ENCODE results near the gene FOXL1.

Gene FOXL1

GRCh38 chr16:86566966-86567700 is 11.2 kb upstream of the FOXL1 start:
- Histone ChIP-seq H3K27ac (no peak overlapping the region), H3K4me3 (peak overlapping the region in 6 of 7 experiments; percentile 13 to 28 (median 16))

GRCh38 chr16:86567701-86568581 is 10.4 kb upstream of the FOXL1 start:
- no peak overlapping the region for H3K27ac ChIP-seq
- H3K4me3 ChIP-seq = peak overlapping the region in 2 of 7 experiments; percentile 10 to 28

- no peak overlapping the region for H3K27ac ChIP-seq
Measured at GRCh38 chr16:86568677-86569623, 9.4 kb upstream of the FOXL1 start.

DNA sequence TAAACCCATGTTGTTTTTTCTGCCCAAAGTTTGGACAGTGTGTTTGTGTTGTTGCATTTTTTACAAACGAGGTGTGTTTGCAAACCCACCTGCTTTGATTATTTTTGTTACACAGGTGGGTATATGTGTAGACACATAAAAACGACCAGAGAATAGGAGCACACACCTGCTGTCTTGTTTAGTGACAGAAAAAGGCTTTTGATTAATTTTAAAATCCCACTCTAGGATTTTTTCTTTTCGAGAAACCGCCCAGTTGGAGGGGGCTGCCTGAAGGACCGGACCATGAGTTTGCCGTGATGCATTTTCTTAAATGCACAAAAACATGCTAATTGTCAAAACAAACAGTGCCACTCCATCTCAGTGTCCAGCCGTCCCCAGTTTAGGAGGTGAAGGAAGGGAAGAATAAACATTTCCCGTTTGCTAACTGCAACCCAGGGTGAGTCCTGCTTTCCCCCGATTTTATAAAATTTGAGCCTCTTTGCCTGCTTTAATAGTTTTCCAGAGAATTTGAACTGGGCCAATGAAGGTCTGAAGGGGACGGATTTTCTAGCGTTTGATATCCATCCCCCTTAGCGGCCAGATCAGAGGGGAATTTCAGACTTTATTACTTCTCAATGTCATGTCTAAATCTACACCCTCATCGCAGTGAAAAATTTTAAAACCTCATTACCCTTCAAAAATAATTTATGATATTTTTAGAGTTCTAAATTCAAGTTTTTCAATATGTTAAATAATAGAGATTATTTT is 8.5 kb upstream of the FOXL1 start:
- H3K27ac ChIP-seq = no peak overlapping the region
- H3K4me3 ChIP-seq = no peak overlapping the region

More at GRCh38 chr16:86568677-86569623, 9.4 kb upstream of the FOXL1 start:
- peak overlapping the region in 1 of 7 experiments; percentile 11 for H3K4me3 ChIP-seq

DNA sequence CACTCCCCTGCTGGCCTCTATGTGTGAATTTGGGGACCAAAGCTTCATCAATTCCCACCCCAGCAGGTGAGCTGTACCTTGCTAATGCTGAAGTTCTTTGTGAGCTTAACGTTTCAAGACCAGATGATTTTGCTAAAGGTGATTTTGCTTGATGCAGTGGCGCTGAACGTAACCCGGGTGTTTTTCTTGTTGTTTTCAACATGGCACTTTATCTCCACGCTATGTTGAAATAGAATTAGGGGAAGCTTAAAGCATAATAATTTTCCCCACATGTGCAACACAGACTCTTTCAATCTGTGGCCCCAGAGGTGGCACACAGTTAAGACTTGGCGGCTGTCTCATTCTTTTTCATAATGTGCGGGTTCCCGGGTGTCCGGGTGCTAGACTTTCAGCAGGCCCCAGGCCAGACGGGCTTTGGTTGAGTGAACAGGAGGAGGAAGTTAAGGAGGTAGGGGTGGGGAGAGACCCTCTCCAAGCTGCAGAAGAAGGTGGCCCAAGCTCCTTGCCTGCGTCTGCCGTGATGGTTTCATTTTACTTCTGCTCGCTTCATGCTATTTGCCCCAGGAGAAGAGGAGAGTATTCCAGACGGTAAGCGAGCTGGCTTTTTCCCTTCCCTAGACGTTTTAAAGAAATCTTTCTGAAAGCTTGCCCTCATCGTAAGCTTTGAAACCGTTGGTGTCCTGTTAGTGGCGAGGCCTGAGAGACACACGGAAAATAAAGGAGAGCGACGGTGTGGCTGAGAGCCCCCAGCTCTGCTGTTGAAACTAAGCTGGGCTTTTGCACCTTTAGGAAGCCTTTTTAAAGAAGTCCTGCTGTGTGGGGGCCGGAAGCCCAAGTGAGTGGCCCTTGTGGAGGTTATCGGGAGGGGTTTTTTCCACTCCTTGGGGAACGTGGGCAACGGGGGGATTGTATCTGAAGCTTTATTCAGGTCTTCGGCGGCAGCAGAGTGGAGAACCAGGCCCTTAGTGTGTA is 7.5 kb upstream of the FOXL1 start:
- H3K4me3 ChIP-seq = no peak overlapping the region
- H3K27ac ChIP-seq = no peak overlapping the region

GRCh38 chr16:86571530-86571915 is 6.8 kb upstream of the FOXL1 start:
- no peak overlapping the region for H3K27ac ChIP-seq
- H3K4me3 ChIP-seq = no peak overlapping the region

DNA sequence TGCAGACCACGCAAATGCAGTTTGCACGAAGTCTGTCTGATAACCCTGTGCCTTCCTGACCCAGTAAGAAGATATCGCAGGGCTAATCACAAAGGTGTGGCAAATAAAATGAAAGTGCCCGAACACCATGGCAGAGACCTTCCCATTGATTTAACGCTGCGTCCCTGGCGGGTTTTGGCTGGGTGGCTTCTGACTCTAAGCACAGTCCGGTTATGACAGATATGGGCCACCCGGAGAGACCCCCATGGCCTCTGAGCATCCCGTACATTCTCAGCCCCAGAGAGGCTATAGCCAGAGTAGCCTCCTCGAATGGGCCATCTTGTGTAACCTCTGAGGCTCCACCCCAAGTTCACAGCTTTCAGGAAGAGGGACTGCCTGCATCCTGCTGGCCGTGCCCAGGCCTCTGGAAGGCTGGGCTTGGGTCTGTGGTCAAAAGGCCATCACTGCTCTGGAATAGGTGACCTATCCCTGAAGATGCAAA is 6.3 kb upstream of the FOXL1 start:
- Histone ChIP-seq H3K4me3 (no peak overlapping the region), H3K27ac (no peak overlapping the region)

DNA sequence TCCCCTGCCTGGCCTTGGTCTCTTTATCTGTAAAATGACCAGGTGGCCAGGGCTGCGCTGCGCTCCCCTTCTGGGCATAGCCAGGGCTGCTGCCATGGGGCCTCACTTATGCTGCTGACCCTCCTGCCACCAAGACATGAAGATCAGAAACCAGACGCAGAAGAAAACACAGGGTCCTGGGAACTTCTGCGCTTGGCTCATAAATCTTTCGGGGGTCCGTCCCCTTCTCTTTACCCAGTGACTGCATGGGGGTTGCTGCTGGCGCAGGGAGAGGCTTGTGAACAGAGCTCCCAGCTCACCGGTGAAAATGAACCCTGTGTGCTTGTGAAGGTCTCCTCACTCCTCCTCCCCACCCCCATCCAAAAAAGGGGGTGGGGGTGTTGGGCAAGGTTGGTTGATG is 5.7 kb upstream of the FOXL1 start:
- Histone ChIP-seq H3K4me3 (no peak overlapping the region), H3K27ac (no peak overlapping the region)

- H3K27ac ChIP-seq = no peak overlapping the region
- no peak overlapping the region for H3K4me3 ChIP-seq
Measured at GRCh38 chr16:86573215-86573614, 5.1 kb upstream of the FOXL1 start.

DNA sequence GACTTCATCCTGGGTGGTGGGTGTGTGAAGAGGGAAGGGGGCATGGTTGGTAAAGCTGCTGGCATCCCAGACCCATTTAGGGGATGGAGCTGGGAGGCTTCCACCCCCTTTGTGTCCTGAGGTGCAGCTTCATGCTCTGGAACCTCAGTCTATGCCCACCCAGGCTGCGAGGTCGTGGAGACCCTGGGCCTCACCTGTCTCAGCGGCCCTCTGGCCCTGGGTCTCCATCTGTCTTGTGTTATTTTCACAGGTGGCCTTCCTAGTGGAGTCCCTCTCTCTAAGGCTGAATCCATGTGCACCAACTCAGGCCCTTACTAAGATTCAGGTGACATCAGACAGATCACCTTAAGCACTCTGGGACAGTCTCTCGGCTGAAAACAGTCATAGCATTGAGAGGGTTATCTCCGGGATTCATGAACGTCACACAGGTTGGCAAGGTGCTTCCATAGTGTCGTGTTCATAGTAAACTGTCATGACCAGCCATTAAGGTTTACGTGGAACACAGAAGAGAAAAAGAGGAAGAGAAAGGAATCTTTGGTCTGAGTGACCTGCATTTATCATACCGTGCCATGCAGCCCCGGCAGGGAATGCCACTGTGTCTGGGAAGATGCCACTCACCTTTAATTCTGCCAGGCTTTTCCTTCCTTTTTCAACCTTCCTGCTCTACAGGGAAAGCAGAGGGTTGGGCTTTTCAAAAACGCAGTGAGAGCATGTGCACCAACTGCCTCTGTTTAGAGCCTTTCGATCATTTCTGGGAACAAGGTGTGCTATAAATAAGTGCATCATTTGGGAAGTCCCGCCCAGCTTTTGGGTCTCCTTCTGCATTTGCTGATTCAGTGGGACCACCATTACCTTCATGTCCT is 4.5 kb upstream of the FOXL1 start:
- no peak overlapping the region for H3K4me3 ChIP-seq
- H3K27ac ChIP-seq = no peak overlapping the region

- Histone ChIP-seq H3K4me3 (no peak overlapping the region), H3K27ac (no peak overlapping the region)
Measured at GRCh38 chr16:86574646-86575045, 3.7 kb upstream of the FOXL1 start.

- Histone ChIP-seq H3K27ac (no peak overlapping the region), H3K4me3 (peak overlapping the region in 2 of 7 experiments; percentile 17 to 25)
Measured at GRCh38 chr16:86575095-86575685, 3.2 kb upstream of the FOXL1 start.

DNA sequence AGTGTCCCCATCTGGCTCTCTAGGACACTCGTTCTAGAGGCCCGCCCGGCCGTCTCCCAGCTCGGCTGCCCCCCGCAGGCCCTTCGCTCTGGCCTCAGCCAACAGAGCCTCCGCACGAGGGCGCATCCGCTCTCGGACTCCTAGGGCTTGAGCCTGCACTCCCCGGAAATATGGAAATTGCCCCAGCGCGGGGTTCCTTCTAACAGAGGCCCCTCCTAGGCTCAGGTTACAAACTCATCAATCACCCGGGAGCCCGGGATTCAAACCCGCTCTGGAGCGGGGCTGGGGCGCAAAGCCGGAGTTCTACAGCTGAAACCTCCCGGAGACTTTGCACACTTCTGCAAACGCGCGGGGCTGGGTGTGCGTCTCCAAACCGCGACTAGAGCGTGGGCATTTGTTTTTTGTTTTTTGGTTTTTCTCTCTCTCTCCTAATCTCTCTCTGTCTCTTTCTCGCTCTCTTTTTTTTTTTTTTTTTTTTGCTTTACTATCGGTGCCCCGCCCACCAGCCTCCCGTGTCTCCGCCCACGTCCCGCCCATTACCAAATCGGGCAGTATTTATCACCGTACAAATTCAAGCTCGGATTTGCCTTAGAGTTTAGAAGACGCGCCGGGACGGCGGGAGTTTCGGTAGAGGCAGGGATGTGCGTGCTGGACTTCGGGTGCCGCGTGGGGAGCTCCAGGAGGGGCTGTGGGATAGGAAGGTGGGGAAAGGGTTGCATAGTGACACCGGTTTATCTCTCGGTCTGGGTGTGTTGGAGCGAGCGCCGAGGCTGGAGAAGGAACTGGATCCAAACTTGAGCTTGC is 2.4 kb upstream of the FOXL1 start:
- Histone ChIP-seq H3K4me3 (peak overlapping the region in 6 of 7 experiments; percentile 14 to 31 (median 21)), H3K27ac (peak overlapping the region in 3 of 21 experiments; percentile 3 to 29 (median 7))

DNA sequence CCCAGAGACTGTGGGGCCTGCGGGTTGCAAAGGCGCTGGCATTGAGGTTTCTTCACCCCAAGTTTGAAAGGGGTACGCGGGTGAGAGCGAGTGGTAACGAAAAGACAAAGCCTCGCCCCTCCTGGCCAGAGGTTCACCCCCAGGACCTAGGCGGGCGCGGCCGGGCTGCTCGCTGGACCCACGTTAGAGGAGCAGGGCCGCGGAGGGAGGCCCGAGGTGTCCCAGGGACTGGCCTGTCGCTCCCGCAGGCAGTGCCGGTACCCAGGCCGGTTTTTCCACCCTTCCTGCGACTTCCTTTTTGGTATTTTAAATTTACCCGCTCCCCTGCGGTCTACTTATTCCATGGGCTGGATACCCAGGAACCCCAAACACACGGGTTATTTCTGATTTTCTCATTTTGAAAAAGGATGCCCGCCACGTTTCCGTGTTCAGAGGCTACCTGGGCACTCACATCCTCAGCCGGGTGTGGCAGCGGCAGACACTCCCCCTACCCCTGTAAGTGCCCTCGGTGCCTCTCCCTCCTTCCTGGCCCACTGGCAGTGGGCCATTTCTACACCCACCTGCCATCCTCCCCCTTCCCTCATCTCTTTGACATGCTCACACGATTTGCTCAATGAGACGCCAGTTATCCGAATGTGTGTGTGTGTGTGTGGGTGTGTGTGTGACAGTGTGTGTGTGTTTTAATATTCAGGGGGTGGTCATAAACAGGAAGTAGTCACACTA is 1.6 kb upstream of the FOXL1 start:
- peak overlapping the region in 6 of 7 experiments; percentile 14 to 31 (median 21) for H3K4me3 ChIP-seq
- H3K27ac ChIP-seq = peak overlapping the region in 3 of 21 experiments; percentile 3 to 29 (median 7)

Measured in skin epidermis (tissue), 12 donors.